ENCODE measurements around the gene MADCAM1.

- TF ChIP-seq CTCF (IDR thresholded peaks at IDR 0.05) = peak in 1 of 6 experiments; percentile 26
- TF ChIP-seq POLR2A (IDR thresholded peaks at IDR 0.05) = peak in 1 of 2 donors; percentile 36
These were observed 11.3 kb downstream of the MADCAM1 start, which contains the start of gene TPGS1 for GRCh38 chr19:507286-508203.

Measured in thyroid gland (tissue), 4 donors.